Glutamatergic neuron (in vitro differentiated cells): Measurements from ENCODE around the gene MBNL3. TPM values are rescaled to one million over a fixed set of nuclear protein-coding genes. Genes with fewer than 3 reads are reported as not detected.

ENCODE experiments used
- DNase-seq: peaks from one replicate; pipeline ENCODE4 v3.0.0; 2022
- H3K27ac Mint-ChIP-seq: one replicate; pipeline ENCODE4 v1.8.0; 2020; ENCODE audit warnings: mild to moderate bottlenecking, mixed read lengths, inconsistent platforms; ENCODE audit not compliant: unreplicated experiment
- H3K27me3 Mint-ChIP-seq: one replicate; pipeline ENCODE4 v1.8.0; 2020; ENCODE audit warnings: mild to moderate bottlenecking, moderate library complexity, mixed read lengths, inconsistent platforms; ENCODE audit not compliant: unreplicated experiment
- H3K36me3 Mint-ChIP-seq: one replicate; pipeline ENCODE4 v1.8.0; 2020; ENCODE audit warnings: mild to moderate bottlenecking, mixed read lengths, inconsistent platforms; ENCODE audit not compliant: unreplicated experiment
- H3K4me1 Mint-ChIP-seq: one replicate; pipeline ENCODE4 v1.8.0; 2020; ENCODE audit warnings: mild to moderate bottlenecking, low read depth, mixed read lengths, inconsistent platforms; ENCODE audit not compliant: unreplicated experiment
- H3K4me3 Mint-ChIP-seq: one replicate; pipeline ENCODE4 v1.8.0; 2020; ENCODE audit warnings: mild to moderate bottlenecking, mixed read lengths, inconsistent platforms; ENCODE audit not compliant: unreplicated experiment
- H3K9me3 Mint-ChIP-seq: one replicate; pipeline ENCODE4 v1.8.0; 2020; ENCODE audit warnings: mild to moderate bottlenecking, moderate library complexity, mixed read lengths, inconsistent platforms; ENCODE audit not compliant: unreplicated experiment
- total RNA-seq: library from RNA; stranded (reverse); fragmentation: NEBNext Ultra II Directional; extraction: Animal tissue kit (Norgen Biotek cat#: 25700); gene quantifications from one replicate; pipeline ENCODE4 v1.2.1, GENCODE V29; 2021; ENCODE audit not compliant: unreplicated experiment
- TF ChIP-seq, protein P1 (sequence below): fragments of 200-600 bp; sonication (generic); IDR thresholded peaks from one replicate; pipeline ENCODE4 v1.5.0; 2021; ENCODE audit not compliant: partially characterized antibody, unreplicated experiment

The MBNL3 gene
- total RNA-seq, 1 donor from 2014 or later, result 1.0 TPM

DNA sequence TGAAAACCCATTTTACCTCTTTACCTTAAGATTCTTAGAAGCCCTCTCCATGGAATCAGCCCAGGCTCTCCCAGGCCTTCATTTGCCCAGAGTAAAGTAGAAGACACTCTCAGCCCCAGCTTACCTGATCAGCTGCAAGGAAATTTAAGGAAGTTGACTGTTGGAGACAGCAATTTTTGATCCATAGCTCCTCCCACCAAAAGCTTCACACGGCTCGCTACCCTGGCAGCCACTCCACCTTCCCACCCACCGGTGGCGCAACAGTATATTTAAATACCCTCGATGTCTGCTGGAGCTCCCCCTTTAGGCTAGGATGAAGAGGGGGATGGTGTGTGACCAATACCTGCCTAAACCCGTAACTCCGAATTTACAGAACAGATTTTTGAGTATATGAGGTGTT is 75.4 kb downstream of the MBNL3 start:
- Mint-ChIP-seq H3K27ac (no peak overlapping the region), H3K9me3 (no peaks in the 10 kb centered on the region), H3K4me1 (peaks cover 9% of the 10 kb centered on the region), H3K27me3 (no peaks in the 10 kb centered on the region), H3K4me3 (no peak overlapping the region), H3K36me3 (no peaks in the 10 kb centered on the region)
- TF ChIP-seq, protein P1, sequence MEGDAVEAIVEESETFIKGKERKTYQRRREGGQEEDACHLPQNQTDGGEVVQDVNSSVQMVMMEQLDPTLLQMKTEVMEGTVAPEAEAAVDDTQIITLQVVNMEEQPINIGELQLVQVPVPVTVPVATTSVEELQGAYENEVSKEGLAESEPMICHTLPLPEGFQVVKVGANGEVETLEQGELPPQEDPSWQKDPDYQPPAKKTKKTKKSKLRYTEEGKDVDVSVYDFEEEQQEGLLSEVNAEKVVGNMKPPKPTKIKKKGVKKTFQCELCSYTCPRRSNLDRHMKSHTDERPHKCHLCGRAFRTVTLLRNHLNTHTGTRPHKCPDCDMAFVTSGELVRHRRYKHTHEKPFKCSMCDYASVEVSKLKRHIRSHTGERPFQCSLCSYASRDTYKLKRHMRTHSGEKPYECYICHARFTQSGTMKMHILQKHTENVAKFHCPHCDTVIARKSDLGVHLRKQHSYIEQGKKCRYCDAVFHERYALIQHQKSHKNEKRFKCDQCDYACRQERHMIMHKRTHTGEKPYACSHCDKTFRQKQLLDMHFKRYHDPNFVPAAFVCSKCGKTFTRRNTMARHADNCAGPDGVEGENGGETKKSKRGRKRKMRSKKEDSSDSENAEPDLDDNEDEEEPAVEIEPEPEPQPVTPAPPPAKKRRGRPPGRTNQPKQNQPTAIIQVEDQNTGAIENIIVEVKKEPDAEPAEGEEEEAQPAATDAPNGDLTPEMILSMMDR, result no peak
- DNase-seq, result no peak

DNA sequence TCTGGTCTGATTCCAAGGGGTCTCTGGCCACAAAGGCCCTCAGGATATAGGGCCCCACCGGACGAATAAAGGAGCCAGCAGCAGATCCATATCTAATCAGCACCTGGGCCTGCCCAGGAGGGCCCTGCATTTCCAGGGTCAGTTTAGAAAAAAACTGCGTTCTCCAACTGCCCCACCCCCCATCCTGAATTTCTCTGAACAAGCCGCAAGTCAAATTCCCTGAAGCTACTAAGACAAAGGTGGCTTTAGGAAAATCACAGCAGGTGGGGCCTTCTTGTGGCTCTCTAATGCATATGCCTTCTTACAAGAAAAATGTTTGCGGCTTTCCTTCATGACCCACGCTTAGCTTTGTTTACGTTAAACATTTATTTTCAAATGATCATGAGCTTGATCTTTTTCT is 76.6 kb downstream of the MBNL3 start:
- DNase-seq, result no peak
- peaks cover 9% of the 10 kb centered on the region for H3K4me1 Mint-ChIP-seq
- H3K27me3 Mint-ChIP-seq, result no peaks in the 10 kb centered on the region
- TF ChIP-seq, protein P1, result no peak
- no peaks in the 10 kb centered on the region for H3K36me3 Mint-ChIP-seq
- no peaks in the 10 kb centered on the region for H3K9me3 Mint-ChIP-seq
- H3K4me3 Mint-ChIP-seq, result no peak overlapping the region
- H3K27ac Mint-ChIP-seq, result no peak overlapping the region

DNA sequence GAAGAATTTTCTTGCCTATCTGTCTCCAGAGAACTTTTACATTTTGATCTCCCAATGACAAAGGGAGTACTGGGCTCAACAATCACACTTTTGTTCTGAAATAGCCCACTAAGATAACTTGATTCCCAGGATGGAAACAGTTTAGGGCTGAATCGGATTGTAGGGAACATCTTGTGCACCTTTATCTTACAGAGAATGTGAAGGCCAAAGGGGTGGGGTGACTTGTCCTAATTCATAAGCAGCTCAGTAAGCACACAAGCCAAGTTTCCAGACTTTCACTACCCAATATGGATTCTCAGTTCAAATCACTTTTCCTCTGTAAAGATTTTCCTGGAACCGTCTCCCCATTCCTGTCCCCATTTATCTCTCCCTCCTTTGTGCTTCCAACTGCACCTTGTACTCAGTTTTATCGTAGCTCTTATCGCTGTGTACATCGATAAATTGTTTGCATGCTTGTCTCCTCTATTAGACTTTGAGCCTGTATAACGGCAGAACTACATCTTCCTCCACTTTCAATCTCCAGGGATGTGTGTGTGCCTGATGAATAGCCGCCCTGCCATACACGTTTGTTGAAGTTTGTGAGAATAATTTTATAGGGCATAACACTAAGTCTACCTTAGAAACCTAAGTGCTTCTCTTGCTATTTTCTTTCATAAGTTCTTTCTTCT is 77.4 kb downstream of the MBNL3 start:
- DNase-seq, result no peak
- Mint-ChIP-seq H3K9me3 (no peaks in the 10 kb centered on the region), H3K4me1 (peaks cover 9% of the 10 kb centered on the region), H3K27me3 (no peaks in the 10 kb centered on the region), H3K36me3 (no peaks in the 10 kb centered on the region), H3K27ac (no peak overlapping the region), H3K4me3 (no peak overlapping the region)
- TF ChIP-seq, protein P1, result no peak

DNA sequence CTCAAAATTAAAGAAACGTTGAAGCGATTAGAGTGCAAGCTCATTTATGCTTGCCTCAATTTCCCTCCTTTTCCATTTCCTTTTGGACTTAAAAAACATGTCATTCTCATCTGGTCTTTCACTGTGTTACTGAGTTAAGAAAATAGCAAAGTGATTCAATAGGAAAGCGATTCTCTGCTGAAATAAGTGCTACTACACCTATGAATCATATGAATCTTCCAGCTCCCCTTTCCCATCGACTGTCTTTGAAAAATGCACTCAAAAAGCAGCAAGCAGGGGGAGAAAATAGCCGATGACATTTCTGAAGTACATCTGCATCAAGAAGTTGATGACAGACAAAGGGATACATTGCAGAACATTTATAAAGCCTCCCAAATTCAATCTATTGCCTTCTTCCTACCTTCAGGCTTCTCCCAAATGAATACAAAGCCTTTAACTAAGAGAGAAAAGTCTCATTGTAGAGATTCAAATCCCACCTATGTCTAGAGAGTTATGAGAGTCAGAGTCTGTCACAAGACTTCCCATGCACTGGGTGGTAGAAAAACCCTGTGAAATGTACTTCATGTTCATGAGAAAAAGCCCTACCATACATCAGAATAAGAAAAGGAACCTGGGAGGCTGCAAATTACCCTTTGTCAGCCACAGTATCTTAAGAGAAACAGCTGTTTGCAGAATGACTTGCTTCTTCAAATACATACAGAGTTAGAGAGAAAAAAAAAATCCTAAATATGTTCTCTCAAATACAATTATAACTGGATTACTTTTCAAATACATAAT is 78.9 kb downstream of the MBNL3 start:
- no peak overlapping the region for H3K27ac Mint-ChIP-seq
- no peak overlapping the region for H3K4me3 Mint-ChIP-seq
- H3K9me3 Mint-ChIP-seq, result no peaks in the 10 kb centered on the region
- H3K4me1 Mint-ChIP-seq, result peaks cover 4% of the 10 kb centered on the region
- no peaks in the 10 kb centered on the region for H3K36me3 Mint-ChIP-seq
- no peak for DNase-seq
- TF ChIP-seq, protein P1, result no peak
- H3K27me3 Mint-ChIP-seq, result no peaks in the 10 kb centered on the region

DNA sequence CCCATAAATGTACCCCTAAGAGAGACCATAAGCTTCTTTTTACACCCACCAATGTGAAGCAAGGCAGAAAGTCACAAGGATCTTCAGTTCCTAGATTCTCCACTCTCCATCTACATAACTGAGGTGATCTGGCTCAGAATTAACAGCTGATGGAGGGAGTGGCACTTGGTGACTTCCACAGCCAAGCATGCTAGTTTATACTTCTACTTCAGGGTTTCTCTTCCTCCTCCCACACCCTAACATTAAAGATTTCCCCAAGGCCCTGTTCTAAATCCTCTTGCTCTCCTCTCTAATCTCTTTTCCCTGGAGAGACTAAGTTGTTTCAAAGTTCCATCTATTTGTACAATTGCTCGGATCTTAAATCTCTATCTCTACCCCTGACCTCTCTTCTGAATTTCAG is 81.1 kb downstream of the MBNL3 start:
- H3K4me1 Mint-ChIP-seq, result peaks cover 4% of the 10 kb centered on the region
- H3K27me3 Mint-ChIP-seq, result no peaks in the 10 kb centered on the region
- H3K27ac Mint-ChIP-seq, result no peak overlapping the region
- no peaks in the 10 kb centered on the region for H3K36me3 Mint-ChIP-seq
- TF ChIP-seq, protein P1, result no peak
- no peaks in the 10 kb centered on the region for H3K9me3 Mint-ChIP-seq
- H3K4me3 Mint-ChIP-seq, result no peak overlapping the region
- no peak for DNase-seq
